ENCODE data around the gene SIAE.
A peak's percentile ranks its signal among the peaks of the same experiment; 100 is the strongest.

Gene SIAE, protein sequence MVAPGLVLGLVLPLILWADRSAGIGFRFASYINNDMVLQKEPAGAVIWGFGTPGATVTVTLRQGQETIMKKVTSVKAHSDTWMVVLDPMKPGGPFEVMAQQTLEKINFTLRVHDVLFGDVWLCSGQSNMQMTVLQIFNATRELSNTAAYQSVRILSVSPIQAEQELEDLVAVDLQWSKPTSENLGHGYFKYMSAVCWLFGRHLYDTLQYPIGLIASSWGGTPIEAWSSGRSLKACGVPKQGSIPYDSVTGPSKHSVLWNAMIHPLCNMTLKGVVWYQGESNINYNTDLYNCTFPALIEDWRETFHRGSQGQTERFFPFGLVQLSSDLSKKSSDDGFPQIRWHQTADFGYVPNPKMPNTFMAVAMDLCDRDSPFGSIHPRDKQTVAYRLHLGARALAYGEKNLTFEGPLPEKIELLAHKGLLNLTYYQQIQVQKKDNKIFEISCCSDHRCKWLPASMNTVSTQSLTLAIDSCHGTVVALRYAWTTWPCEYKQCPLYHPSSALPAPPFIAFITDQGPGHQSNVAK

DNA sequence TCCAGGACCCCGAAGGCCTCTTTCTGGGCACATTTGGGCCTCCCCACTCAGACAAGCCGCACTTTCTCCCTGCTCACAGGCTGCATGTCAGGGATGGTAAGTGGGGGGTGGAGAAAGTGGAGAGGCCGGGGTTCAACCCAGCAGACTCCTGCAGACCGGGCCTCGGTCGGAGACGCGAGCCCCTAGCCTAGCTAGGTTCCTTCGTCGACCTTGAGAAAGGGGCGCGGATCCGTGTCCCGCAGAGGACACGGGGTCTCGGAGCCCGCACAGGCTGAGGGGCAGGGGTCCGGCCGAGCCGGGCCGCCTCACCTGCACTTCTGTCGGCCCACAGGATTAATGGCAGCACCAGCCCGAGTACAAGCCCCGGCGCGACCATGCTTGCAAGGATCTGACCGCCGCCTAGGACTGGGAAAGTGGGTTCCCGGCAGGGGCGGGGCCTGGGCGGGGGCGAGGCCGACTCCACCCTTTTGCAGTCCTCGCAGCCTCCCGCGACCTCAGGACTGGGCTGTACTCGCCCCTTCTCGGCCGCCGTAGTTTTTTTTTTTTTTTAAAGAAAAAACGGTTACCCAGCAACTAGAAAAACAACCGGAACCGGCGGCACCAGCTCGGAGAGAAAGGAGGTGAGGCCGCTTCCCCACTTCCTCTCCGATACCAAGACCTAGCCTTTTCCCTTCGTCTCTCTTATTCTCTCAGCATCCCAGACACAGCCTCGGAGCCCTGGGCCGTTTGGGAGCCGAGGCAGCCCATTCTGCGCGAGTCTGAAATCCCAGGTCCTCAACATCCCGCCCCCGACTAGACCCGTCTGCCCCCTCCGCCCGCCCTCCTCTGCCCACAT is at the start of gene SIAE, which contains the start of gene SPA17:
SIAE (minus strand) TSS at position 407 of the 835 bp plus-strand sequence; CDS start at position 376, 31 bp downstream.
SPA17 (plus strand) TSS at position 572 of the 835 bp plus-strand sequence. CDS start 1,361 bp downstream, outside the sequence.
- DNase-seq = peak; percentile 98

DNA sequence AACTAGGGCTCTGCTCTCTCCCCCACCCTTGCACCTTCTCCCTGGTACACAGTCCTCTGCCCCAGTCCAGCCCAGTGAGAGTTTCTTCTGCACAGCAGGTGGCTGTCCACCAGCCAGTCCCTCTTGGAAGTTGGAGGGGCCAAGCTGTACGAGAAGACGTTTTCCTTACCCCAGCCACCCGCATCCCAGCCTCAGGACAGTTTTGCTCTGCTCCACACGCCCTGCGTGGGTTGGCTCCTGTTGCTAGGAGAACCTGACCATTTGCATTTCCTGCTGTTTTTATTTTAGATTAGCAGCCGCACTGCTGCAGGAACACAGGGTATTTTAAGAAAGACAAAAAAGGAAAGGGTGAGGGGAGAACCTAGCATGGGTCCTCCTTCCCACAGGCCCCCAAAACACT is 48.6 kb upstream of the SIAE start:
- DNase-seq = no peak

- DNase-seq = no peak
Observed at GRCh38 chr11:124719534-124719933, 46.0 kb upstream of the SIAE start.

DNA sequence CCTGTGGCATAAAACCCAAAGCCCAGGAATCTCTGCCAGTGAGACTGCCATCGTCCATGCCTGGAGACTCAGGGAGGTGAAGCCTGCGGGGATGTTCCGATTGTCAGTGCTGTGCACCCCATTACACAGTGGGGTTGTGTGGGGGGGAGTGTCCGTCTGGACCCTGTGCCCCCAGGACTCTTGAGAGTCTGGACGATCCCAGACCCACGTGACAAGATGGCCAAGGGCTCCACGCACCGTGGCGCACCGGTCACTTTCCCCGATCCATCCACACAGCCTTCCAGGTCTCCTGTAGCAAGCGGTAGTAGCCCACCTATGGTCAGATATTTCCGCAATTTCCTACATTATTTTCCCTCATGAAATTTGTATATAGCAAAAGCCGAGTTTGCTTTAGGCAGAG is 45.3 kb upstream of the SIAE start:
- no peak for DNase-seq

- peak; percentile 63 for DNase-seq
Observed at GRCh38 chr11:124717786-124718651, 44.5 kb upstream of the SIAE start.

DNA sequence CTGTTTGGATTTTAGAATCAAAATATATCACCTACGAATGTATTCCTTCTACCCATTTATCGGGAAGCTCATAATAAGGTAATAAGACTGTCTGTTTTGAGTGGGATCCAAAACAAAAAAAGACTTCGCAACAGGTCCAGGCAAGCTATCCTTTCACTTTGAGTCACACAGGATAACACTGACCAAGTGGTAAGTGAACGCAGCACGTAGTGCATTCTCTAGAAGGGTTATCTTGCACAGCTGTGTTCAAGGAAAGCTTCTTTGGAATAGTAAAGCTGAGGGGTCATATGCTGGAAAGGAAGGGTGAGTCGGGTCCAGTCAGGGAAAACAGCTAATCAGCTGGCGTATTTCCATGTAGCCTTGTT is 43.9 kb upstream of the SIAE start:
- DNase-seq = no peak

DNA sequence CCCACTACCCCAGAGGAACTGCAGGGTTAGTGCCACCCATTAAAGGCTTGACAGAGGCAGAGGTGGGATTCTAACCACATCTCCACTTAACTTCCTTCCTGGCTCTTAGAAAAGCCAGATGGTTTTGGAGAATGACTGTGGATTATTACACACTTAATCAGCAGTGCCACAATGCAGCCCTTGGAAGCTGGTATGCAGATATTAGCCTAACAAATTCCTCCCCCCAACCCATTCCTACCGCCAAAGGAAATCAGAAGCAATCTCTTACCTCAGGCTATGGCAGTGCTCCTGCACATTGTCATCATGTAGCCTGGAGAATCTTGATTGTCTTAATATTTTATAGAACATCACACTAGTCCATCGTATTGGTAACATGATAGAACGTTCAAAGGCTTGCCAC is 43.1 kb upstream of the SIAE start:
- DNase-seq = no peak

- no peak for DNase-seq
Observed at GRCh38 chr11:124712392-124712791, 38.9 kb upstream of the SIAE start.

DNA sequence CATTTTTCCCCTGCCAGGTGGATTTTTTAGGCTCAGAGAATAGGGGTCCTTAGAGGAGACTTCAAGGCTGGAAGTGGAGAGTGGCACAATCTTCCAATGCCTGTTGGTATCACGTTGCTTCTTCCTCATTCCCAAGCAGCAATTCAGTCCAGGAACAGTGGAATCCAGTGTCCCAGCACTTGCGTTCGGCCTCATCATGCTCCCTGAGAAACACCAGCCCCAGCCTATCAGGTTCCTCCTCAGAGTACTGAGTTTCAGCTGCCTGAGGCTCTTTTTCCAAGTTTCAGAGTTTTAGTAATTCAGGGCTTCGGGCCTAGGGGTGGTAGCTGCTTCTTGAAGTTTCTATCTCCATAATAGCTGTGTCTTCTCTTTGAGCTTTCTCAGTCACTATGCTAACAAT is 34.3 kb upstream of the SIAE start:
- DNase-seq = no peak

DNA sequence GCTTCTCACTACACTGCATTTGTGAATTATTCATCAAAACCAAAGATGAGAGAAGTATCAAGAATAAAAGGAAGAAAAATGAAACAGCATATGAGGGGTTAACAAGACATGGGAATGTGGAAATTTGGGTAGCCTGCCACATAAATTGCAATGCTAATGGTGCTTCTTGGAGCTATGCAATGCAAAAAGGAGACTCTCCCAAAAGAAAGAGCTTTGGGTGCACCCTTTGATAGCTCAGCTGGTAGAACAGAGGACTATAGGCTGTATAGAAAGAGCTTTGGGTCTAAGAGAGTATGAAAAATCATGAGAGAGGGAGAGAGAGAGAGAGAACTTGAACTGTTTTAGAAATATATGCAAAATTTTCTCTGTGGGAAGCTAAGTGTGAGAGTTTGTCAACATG is 26.5 kb upstream of the SIAE start:
- no peak for DNase-seq

DNA sequence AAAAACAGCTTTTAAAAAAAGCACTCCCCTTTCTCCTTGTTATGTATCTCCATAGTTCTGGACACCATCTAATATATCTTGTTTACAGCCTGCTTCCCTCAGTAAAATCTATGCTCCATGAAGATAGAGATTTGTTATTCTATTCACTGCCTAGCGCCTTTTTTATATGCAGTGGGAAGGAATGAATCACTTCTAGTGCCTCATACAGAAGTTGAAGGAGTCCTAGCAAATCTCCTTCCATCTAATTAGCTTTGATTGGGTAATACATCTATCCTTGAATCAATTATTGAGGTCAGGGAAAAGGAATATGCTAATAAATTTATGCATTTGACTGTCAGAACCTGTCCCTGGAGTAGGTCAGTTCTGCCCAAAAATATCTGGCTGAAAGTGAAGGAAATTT is 26.0 kb upstream of the SIAE start:
- DNase-seq = no peak

DNA sequence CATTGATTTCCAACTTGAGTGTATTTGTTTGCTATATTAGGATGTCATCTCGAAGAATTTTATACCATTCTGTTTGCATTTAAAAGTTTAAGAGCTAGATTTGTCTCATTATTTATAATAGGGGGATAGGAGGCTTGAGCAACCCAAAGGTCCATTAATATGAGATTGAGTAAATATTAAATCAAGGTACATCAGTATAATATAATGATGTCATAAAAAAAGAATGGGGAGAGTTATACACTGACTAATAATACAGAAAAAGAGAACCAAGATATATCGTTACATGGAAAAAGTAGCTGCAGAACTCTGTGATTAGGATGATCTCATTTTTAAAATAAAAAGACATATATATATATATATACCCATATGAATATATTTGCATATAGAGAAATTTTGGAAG is 19.6 kb upstream of the SIAE start:
- no peak for DNase-seq

GRCh38 chr11:124682443-124682842 is 8.9 kb upstream of the SIAE start:
- DNase-seq = no peak

DNA sequence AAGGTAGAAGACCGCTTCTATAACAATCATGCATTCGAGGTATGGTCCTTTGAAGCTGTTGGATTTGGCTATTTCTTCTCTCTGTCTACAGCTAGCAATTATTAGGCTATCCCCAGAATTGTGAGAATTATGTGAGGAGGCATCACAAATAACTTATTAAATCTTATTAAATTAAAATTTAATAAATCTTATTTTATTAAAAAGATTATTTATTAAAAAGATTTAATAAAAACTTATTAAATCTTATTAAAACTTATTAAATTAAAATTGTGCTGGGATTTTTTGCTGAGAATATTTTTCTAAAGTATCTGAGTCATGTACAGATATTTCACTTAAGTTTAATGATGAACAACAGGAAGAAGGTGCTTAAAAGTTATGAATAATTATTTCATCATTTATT is 7.9 kb upstream of the SIAE start:
- DNase-seq = no peak

DNA sequence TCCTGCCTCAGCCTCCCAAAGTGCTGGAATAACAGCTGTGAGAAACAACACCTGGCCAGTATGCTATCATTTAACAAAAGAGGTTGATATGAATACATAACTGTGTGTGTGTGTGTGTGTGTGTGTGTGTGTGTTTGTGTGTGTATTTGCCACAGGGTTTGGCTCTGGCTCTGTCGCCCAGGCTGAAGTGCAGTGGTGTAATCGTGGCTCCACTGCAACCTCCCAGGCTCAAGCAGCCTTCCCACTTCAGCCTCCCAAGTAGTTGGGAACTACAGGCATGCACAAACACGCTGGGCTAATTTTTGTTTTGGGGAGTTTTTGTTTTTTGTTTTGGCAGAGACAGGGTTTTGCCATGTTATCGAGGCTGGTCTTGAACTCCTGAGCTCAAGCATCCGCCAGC is 4.9 kb upstream of the SIAE start:
- DNase-seq = no peak

DNA sequence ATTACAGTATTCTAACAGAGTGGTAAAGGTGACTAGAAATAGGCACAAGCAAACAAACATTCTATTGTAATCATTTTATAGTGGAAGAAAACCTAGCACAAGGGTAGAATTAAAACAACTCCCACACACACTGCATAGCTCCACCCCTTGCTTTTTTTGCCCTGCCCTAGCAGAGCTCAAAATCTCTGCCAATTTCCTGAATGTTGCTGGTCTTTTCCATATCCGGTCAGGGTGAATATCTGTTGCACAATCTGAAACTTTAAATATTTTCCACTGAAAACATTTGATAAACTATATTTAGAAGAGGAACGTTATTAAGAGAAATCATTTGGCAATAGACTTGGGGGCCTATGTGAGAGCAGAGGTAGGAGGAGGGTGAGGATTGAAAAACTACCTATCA is 2.8 kb upstream of the SIAE start:
- no peak for DNase-seq

DNA sequence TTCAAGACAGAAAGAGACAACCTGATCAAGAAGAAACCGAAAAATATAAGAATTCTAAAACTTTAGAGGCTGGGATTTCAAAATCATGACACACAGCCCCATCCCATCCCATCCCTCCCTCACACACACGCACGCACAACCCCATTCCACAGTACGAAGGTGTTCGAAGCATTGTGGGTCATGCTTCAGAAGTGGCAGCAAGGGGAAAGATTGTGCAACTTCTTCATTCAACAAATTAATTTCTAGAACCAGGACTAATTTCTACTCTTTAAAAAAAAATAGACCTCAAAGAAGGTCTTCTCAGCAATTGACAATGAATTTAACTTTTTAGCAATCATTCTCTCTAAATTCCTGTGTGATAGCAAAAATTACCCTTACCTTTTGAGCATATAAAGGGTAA is 1.0 kb upstream of the SIAE start:
- DNase-seq = no peak

DNA sequence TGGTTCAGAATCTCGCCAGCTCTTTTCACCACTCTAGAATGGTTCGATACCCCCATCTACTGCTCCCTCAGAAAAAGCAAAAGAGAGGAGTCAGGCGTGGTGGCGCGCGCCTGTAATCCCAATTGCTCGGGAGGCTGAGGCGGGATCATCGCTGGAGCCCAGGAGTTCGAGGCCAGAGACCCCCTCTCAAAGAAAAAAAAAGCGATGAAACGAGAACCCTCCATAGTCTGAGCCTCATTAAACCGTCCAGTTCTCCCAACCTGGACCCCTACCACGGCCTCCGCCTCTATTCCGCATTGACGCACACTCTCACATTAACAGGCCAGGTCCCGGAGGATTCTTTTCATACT is 604 bp upstream of the SIAE start:
- no peak for DNase-seq

DNA sequence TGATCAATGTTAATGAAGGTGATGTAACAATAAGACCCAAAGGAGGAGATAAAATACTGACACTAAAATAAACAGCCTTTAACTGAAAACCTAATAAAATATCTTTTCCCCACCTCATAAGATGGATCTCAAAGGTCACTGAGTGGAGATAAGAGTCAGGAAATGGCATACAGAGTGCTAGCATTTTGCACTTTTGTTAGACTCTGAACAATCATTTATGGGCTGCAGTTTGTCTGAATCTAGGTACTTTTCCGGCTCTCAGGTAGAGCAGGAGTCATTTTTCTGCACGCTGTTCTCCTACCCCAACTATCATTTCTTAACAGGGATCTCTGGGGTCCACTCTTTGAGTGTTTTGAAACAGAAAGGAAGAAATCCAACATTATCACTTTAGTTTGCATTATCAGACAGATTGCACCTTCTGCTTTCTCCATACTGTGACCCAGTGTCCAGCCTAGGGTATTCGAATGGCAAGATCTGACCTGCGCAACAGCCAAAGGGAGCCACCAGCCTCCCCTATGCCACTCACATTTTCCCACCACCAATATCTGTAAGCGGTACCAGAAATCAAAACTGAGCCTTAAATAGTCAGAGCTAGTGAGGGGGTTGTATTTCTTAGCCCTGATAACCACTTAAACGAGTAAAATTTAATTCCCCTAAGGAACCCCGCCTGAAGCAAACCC is 863 bp downstream of the SIAE start:
- DNase-seq = no peak

DNA sequence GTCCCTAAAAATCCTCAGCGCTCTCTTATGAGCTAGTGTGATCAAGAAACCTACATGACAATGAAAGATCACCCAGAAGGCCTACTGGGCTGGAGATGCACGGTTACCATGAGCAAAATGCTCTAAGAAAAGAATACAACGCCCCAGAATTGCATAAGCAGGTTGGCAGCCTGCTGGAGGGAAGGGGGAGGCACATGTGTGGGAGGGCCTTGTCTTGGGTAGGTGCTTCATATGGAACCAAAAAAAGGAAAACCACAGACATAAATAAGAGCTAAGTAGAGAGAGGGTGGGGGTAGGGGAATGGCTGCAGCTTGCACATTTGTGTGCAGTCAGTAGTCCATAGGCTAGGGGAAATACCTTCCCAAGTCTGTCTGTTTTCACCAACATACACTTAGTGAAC is 2.8 kb downstream of the SIAE start:
- DNase-seq = no peak

DNA sequence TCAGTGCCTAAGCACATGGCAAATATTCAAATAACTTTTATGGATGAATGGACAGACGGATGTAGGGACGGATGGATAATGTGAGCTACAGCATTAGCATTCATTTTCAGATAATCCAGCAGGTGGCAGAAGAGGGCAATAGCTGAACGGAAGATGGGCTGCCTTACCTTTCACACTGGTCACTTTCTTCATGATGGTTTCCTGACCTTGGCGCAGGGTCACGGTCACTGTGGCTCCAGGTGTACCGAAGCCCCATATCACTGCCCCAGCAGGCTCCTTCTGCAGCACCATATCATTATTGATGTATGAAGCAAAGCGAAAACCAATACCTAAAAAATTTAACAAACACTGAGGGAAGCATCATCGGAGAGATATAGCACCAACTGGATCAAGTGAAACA is 4.3 kb downstream of the SIAE start:
- DNase-seq = peak; percentile 56

GRCh38 chr11:124667601-124668000 is 5.9 kb downstream of the SIAE start:
- DNase-seq = no peak
